ENCODE measurements around the gene HNRNPA0.

DNA sequence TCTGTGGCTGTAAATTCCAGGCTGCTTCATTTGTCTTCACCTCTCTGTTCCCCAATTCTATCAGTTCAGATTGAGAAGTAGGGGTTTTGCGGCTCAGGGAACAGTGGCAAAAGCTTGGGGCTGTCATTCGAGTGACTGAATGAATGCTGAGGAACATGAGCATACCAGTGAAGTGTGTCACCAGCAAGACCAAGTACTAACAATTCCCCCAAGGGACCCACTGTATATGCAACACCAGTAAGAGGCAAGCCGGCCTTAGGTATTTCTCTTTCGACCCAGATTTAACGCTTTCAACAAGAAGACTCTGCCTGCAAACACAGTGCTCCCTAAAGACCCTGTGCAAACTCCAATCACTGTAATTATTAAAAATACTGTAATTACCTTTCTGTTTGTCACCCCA is 44.1 kb downstream of the HNRNPA0 start:
- TF ChIP-seq GATA2 (IDR thresholded peaks at IDR 0.05; ENCODE audit: low read depth, low read length) (no peak), GATA3 (IDR thresholded peaks at IDR 0.05; ENCODE audit: low read depth, low read length) (no peak)

Measured in SH-SY5Y (cell line).